HPDE6-E6E7 (cell line): ENCODE data around the gene WDR70.
"Not testable (repeated sequence)": the region's sequence is repeated elsewhere in the genome, so short reads cannot be mapped to it uniquely, and the experiment has no call there.

Experiments
- DNase-seq: peaks from one replicate; pipeline ENCODE4 v3.0.0; 2011; ENCODE audit warnings: missing footprints; ENCODE audit errors: extremely low spot score

Gene WDR70

DNA sequence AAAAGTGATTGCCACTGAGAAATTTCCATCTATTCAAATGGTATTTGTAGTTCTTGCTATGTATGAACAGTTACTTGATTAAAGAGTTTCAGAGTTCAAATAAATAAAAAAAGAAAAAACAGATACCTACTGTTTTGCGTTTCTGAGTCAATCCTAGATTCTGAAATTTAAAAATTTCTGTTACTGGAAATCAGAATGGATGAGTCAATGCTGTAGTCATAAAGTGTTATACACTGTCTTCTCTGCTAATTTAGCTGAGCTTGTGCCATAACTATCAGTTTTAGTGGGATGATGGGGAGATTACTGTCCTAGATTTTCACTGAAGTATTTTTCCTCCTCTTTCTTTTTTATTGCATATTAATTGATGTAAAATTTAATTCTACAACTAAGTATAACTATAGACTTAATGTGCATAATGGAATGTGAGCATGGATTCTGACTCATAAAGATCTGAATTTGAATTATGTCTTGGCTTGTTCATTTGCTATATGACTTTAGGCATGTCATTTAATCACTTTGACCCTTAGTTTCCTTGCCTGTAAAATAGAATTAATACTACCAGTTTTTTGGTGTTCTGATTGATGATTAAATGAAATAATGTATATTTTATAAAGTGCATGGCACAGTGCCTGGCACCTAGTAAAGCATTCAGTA is 75.4 kb downstream of the WDR70 start:
- not testable (repeated sequence) for DNase-seq

DNA sequence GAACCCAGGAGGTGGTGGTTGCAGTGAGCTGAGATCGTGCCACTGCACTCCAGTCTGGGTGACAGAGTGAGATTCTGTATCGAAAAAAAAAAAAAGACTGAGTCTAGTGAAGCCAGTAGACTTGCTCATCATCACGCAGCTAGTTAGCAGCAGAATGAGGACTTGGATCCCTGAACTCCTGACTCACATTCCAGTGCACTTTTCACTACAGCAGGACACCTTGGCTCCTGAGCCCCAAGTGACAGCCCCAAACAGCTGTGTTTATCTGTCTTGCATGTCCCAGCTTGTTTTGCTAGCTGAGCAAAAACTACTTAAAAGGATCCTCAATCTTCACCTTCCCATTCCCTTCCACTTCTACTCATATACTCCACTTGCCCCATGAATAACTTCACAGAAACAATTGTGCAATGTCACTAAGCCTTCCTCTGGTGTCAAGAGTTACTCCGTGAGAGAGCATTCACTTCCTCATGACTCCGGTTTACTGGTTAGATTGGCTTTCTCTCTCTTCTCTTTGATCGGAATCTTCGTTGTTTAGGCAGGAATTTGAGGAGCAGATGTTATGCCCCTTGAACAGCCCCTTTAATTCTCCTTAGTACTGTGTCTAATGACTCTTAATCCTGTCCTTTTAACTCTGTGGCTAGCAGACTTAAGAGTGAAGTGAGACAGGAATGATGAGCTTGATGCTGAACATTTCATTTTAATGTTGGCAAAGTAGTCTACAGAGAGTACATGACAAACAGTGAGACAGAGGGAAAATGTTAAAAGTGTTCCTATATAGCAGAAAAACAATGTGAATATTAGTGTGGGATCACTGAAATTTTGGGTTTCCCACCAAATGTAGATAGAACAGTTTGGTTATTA is 84.3 kb downstream of the WDR70 start:
- not testable (repeated sequence) for DNase-seq

GRCh38 chr5:37464581-37464980 is 85.5 kb downstream of the WDR70 start:
- not testable (repeated sequence) for DNase-seq

- not testable (repeated sequence) for DNase-seq
These were observed 90.3 kb downstream of the WDR70 start for GRCh38 chr5:37469383-37469782.

- no peak for DNase-seq
These were observed 92.6 kb downstream of the WDR70 start for GRCh38 chr5:37471666-37472197.

DNA sequence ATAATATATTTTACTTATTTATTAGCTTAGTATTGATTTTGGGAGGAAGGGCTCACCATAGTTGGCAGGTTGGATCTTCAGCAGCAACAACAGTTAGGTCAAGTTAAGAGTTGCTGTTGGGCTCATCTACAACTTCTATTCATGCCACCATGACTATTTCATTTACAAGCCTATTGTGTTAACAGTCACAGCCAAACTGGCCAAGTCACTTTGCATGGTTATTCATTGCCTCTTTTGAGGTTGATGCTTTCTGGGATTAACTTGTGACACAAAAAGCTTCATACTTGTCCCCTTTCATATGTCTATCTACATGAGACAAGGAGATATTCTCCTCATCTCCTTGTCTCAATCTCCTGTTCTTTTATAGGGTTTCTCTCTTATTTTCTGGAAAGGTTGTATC is 98.3 kb downstream of the WDR70 start:
- no peak for DNase-seq

DNA sequence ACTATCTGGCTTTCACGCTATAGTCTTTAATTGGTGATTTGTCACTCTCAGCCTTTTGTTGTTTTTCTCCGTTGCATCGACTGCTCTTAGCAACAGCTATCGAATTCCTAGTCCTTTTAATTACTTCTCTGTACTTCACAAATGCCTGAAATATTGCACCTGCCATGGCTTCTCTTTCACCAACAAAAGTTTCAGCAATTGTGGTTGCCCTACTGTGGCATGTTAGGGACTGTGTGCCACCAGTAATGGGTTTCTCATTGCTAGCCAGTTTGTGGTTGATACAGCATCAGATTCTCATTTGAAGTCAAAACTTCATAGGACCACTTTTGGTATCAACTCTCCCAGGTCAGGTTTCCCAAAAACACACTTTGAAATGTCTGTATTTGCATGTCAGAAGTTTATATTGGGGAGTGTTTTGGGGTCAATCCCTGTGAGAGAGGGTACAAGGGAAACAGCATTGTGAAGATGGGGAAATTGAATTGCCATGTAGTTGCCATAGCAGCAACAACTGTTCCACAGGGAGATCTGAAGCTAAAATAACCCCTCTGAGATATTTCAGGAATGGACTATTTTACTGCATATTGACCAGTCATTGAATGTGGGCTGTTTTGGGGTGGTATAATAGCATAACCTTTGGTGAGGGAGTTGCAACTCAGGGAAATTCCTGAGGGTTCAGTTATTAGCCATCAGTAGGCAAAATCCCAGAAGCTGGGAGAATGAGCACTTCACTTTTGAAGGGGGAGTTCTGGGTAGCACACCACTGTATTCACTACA is 99.2 kb downstream of the WDR70 start:
- no peak for DNase-seq

- not testable (repeated sequence) for DNase-seq
These were observed 102.3 kb downstream of the WDR70 start for GRCh38 chr5:37481395-37481794.

DNA sequence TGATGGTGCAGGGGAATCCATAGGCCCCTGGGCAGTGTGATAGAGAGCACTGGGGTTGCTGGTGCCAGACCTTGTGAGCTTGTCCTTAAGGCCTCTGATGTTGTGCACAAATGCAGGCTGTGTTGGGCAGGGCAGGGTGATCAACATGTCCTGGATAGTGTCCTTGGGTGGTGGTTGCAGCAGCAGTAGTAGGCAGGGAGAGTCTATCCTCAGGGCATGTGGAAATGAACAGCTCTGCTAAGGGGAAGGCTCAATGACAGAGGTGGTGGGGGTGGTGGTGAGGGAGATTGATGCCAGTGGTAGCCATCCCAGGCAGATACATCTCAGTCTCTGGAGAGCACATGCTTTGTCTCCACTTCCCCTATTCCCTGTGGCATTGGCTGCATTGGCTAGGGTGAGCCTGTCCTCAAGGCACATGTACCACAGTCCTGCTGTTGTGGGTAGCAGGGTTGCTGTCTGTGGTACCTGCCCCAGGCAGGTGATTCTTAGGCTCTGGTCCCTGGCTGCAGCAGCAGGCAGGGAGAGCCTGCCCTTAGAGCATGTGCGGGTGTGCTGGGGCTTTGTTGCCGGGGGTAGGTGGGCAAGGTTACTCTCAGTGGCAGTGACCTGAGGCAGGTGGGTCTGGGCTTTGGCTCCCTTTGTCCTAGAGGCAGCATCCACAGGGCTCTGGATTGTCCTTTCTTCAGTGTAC is 111.1 kb downstream of the WDR70 start:
- no peak for DNase-seq

DNA sequence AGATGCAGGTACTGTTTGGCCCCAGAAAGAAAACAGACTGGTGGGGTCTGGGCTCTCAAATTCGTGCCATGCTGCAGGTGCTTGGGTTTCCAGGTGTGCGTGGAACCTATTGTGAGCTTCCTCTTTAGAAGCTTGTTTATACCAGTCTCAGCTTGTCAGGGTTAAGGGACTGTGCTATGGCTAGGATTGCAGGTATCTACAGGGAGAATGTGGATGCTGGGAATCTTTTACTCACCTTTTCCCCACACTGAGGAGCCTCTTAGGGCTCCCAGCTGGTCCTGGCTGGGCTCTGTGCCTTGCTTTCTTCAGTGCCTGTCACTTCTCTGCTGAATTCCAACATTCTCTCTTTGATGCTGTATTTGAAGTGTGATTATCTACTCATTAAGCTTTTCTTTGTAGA is 111.8 kb downstream of the WDR70 start:
- DNase-seq = no peak

GRCh38 chr5:37492778-37493555 is 113.8 kb downstream of the WDR70 start:
- DNase-seq = no peak

DNA sequence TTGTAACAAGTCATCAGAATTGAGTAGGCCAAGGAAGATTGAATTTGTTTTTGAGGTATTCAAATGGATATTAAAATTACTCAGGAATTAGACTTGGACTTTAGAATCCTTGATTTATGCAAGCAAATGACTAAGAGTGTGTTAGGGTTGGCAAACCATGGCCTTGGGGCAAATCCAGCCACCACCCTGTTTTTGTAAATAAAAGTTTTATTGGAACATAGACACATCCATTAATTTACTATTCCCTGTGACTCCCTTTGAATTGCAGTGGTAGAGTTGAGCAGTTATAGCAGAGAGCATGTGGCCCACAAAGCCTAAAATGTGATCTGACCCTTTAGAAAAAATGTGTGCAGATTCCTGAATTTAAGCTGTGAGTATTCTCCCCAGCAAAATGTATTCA is 115.6 kb downstream of the WDR70 start:
- DNase-seq = no peak

DNA sequence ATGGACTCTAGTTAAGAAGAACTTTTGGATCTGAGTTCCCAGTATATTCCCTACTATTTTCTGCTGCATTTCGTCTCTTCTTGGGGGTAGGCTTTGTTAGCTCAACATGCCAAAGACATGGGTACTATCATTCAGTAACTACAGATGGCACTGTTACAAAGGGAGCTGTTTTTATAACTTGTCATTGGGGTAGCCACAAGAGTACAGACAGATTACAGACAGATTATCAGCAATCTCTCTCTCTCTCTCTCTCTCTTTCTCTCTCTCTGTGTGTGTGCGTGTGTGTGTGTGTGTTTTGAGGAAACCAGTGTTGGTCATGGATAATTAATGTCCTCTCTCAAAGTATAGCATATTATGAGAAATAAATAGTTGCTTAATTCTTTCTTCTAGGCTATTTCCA is 116.1 kb downstream of the WDR70 start:
- DNase-seq = no peak

DNA sequence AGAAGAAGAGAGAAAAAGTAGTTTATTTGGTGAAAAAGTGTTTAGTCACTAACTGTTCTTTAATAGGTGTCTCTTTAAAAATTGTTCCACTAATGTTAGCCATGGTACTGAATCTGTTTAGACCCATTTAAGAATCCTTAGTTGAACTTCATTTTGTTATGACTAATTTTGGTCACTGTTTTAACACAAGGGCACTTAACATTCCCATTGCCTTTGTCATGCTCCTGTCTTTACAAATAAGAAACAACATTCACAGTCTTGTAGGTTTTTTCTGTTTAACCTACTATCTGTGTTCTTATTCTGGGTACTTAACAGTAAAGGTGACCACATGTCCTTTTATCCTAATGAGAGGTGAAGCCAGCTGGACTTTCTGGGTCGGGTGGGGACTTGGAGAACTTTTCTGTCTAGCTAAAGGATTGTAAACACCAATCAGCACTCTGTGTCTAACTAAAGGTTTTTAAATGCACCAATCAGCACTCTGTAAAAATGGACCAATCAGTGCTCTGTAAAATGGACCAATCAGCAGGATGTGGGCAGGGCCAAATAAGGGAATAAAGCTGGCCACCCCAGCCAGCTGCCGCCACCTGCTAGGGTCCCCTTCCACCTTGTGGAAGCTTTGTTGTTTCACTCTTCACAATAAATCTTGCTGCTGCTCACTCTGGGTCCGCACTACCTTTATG is 116.7 kb downstream of the WDR70 start:
- no peak for DNase-seq

GRCh38 chr5:37496902-37497445 is 117.9 kb downstream of the WDR70 start:
- no peak for DNase-seq

- no peak for DNase-seq
These were observed 122.0 kb downstream of the WDR70 start for GRCh38 chr5:37501152-37501551.

- no peak for DNase-seq
These were observed 127.1 kb downstream of the WDR70 start for GRCh38 chr5:37506241-37506640.

- no peak for DNase-seq
These were observed 127.6 kb downstream of the WDR70 start for GRCh38 chr5:37506722-37507121.

GRCh38 chr5:37511646-37512045 is 132.5 kb downstream of the WDR70 start:
- no peak for DNase-seq

GRCh38 chr5:37514946-37515345 is 135.8 kb downstream of the WDR70 start:
- DNase-seq = no peak
